Measurements from ENCODE around the gene UBE2G1.

DNA sequence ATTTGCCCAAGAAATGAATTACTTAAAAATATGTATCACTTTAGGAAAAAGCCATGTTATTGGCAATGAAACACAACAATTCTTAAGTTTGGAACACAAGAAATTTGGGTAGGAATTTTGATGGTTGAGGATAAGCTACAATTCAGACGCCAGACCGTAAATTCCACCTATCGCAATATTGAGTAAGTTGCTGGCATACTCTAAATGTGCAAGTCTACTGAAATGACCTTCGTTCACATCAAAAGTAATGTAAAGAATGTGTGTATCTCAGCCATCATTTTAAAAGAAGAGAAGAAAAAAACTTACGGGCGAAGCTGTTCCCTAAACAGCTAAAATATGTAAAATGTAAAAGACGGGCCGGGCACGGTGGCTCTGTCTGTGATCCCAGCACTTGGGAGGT, 33.4 kb downstream of the UBE2G1 start:
- TF ChIP-seq EGR1 (IDR thresholded peaks at IDR 0.05) (no peak), YY1 (IDR thresholded peaks at IDR 0.05; ENCODE audit: low read depth) (no peak), EP300 (IDR thresholded peaks at IDR 0.05; ENCODE audit: borderline replicate concordance) (no peak), TAF1 (IDR thresholded peaks at IDR 0.05; ENCODE audit: low read depth) (no peak), RAD21 (IDR thresholded peaks at IDR 0.05; ENCODE audit: low read depth) (no peak), NFIC (IDR thresholded peaks at IDR 0.05) (no peak), CEBPB (IDR thresholded peaks at IDR 0.05) (no peak), TEAD4 (IDR thresholded peaks at IDR 0.05) (no peak), FOXM1 (IDR thresholded peaks at IDR 0.05; ENCODE audit: borderline replicate concordance, low read depth) (no peak)
- TF ChIP-seq, protein P1, sequence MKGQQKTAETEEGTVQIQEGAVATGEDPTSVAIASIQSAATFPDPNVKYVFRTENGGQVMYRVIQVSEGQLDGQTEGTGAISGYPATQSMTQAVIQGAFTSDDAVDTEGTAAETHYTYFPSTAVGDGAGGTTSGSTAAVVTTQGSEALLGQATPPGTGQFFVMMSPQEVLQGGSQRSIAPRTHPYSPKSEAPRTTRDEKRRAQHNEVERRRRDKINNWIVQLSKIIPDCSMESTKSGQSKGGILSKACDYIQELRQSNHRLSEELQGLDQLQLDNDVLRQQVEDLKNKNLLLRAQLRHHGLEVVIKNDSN (IDR thresholded peaks at IDR 0.05) = no peak
- TF ChIP-seq, protein P2, sequence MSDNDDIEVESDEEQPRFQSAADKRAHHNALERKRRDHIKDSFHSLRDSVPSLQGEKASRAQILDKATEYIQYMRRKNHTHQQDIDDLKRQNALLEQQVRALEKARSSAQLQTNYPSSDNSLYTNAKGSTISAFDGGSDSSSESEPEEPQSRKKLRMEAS (IDR thresholded peaks at IDR 0.05) = no peak
